H54 (cell line): ENCODE results near the gene VWC2.
A peak's percentile ranks its signal among the peaks of the same experiment; 100 is the strongest.
"Not testable (repeated sequence)": the region's sequence is repeated elsewhere in the genome, so short reads cannot be mapped to it uniquely, and the experiment has no call there.

ENCODE experiments used
- DNase-seq: peaks from one replicate; pipeline ENCODE4 v3.0.0; 2011; ENCODE audit warnings: low spot score, mixed read lengths; ENCODE audit not compliant: insufficient read length
- FAIRE-seq: peaks from 3 replicates; lab custom pipeline; 2011; peaks lifted over from hg19 to GRCh38; lab: Jason Lieb, UNC
- POLR2A ChIP-seq: IDR thresholded peaks from 2 replicates; pipeline ENCODE4 v1.6.1; 2011; ENCODE audit warnings: low read depth, mild to moderate bottlenecking, low read length

Gene VWC2

GRCh38 chr7:49850921-49851613, 77.6 kb downstream of the VWC2 start:
- TF ChIP-seq POLR2A: no peak

DNA sequence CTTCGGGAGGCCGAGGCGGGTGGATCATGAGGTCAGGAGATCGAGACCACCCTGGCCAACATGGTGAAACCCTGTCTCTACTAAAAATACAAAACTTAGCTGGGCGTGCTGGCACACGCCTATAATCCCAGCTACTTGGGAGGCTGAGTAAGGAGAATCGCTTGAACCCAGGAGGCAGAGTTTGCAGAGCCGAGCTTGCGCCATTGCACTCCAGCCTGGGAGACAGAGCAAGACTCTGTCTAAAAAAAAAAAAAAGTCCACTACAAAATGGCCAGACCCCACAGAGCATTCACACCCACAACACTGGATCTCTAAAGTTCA, 78.1 kb downstream of the VWC2 start:
- not testable (repeated sequence) for FAIRE-seq, DNase-seq

More at GRCh38 chr7:49850921-49851613, 77.6 kb downstream of the VWC2 start:
- no peak for DNase-seq
- FAIRE-seq: no peak

DNA sequence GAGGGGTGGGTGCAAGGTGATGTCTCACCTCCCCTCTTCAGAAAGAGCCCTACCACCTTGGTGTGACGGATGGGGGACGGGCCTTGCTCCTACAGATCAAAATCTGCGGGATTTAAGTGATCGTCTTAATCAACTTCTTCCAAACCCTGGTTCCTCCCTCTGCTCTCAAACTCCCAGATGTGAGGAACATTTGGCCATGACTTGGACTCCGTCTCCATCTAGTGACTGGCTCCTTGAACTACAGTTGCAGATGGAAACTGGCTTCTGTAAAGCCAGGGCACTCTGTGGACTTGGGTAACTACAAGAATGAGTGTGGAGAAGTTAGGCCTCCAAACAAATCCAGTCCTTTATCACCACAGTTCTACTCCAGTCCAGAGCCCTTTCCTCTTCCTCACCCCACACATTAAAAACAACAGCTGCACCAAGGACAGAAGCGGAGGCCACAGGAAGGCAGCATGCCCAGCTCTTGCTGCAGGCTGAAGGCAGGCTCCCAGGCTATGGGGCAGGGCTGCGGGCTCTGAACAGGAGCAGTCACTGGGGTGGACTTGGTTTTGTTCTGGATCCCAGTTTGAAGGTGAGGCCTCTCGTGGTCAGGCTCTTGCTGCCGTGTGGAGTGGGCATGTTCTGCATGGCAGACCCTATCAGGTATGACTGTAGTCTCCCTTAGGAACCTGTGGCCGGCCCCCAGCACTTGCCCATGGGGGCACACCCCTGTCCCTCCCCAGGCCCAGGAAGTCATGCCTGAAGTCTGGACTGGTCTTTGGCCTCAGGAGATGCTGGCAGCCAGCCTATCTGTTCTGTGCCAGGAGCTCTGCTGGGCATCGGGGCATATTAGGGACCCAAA, 79.4 kb downstream of the VWC2 start:
- no peak for FAIRE-seq
- no peak for TF ChIP-seq POLR2A
- peak; percentile 60 for DNase-seq

DNA sequence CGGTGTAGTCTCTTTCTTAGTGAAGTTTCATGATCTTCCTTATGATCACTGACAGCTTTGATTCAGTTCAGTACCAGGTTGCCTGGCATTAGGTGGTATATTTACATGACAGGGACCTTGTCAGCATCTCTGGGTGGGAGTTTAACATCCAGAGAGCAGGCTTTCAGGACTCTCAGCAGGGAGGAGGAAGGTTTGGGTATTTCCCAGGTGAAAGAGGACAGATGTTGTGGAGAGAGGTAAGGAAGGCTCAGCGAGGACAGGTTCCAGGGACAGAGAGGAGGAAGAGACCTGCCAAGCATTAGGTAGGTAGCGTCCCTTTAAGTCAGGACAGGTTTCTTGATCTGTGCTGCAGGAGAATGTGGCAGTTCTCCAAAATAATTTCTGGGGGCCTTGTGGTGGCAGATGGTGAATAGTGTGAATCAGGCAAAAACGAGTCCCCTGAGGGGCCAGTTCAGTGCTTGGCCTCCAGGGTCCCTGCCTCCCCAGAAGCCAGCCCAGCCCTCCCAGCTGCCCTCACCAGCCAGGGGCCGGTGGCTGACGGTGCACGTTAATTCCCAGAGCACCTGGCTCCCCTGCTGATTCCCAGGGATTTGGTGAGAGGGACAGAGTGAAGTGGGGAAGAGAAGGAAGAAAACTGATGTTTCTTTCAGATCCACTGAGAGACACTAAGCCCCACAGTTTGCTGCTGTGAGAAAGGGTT, 82.0 kb downstream of the VWC2 start:
- no peak for TF ChIP-seq POLR2A
- no peak for DNase-seq
- no peak for FAIRE-seq

DNA sequence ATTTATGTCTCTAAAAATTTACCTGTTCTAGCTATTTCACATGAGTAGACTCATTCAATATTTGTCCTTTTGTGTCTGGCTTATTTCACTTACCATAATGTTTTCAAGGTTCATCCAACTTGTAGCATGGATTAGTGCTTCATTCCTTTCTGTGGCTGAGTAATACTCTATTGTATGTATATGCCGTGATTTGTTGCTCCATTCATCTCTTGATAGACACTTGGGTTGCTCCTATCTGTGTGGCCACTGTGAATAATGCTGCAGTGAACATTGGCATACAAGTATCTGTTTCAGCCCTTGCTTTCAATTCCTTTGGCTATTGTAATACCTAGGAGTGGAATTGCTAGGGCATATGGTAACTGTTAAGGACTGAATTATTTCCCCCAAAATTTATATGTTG, 86.9 kb downstream of the VWC2 start:
- TF ChIP-seq POLR2A: no peak
- FAIRE-seq (no peak), DNase-seq (no peak)

- no peak for FAIRE-seq
- no peak for TF ChIP-seq POLR2A
- DNase-seq: no peak
These were observed 92.8 kb downstream of the VWC2 start for GRCh38 chr7:49866076-49866735.

GRCh38 chr7:49866910-49867309, 93.5 kb downstream of the VWC2 start:
- DNase-seq (no peak), FAIRE-seq (no peak)
- no peak for TF ChIP-seq POLR2A

DNA sequence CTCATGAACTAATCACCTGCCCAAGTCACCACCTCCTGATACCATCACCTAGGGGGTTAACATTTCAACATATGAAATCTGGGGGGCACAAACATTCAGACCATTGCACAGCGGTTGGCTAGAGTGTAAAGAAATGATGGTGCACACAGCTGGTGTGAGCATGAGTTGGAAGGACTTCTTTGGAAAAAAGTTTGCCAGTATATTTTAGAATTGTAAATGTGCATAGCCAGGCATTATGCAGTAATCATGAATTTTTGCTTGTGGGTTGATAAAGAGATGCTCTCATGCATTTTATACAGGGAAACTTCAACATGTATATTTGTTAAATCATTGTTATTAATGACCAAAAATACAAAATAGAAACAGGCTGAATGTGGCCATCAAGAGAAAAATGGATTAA, 100.0 kb downstream of the VWC2 start:
- no peak for TF ChIP-seq POLR2A
- FAIRE-seq (no peak), DNase-seq (no peak)

- no peak for TF ChIP-seq POLR2A
- no peak for FAIRE-seq
- no peak for DNase-seq
These were observed 101.9 kb downstream of the VWC2 start for GRCh38 chr7:49875336-49875735.

GRCh38 chr7:49876202-49876601, 102.8 kb downstream of the VWC2 start:
- FAIRE-seq: no peak
- no peak for DNase-seq
- no peak for TF ChIP-seq POLR2A

DNA sequence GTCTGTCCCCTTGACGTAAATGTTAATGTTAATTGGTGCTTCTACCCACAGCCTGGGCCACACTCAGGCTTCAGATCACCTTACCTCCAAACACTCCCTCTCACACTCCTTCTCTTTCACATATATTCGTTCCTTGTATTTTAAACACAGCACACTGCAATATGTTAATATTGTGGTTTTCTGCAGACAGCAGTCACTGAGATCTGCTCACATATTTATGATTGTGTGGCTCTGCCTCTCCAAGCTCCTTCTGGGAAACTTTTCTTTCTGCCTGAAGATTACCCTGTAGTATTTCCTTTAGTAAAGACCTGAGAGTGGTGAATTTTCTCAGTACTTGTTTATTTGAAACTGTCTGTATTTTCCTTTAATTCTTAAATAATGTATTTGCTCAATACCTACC, 104.7 kb downstream of the VWC2 start:
- DNase-seq: no peak
- FAIRE-seq: no peak
- TF ChIP-seq POLR2A: no peak

DNA sequence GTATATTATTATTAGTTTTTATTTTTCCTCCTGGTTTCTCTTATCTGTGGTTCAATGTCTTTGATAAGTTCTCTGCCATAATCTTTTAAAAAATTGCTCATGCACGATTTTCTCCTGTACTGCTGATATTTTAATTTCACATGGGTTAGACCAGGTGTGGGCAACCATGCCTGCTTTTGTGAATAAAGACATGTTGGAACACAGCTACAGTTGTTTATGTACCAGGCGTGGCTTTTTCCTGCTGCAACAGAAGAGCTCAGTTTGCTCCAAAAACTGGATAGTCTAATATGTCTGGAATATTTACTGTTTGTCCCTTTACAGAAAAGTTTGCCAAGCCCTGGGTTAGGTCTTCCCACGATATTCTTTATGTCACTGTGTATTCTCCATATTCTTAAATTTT, 105.2 kb downstream of the VWC2 start:
- FAIRE-seq: no peak
- no peak for TF ChIP-seq POLR2A
- no peak for DNase-seq

DNA sequence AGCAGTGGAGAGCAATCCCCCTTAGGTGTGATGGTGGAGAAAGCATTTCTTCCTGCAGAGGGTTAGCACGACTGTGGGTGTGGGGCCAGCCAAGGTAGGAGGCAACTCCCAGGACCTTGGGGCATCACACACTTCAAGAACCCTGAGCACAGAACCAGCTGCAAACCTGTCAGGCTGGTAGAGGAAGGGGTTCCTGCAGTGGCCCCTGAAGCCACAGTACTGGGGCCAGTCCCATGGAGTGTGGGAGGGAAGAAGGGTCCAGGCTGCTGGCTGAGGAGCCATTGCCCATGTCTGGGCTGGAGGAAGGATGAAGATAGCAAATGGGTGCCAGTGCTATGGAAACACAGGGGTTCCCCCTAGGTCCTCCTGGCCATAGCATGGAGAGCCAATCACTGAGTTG, 110.5 kb downstream of the VWC2 start:
- no peak for TF ChIP-seq POLR2A
- no peak for FAIRE-seq
- DNase-seq: no peak
